HEK293 (cell line): ENCODE results near the gene NAIF1.
A peak's percentile ranks its signal among the peaks of the same experiment; 100 is the strongest.
"Not testable (repeated sequence)": the region's sequence is repeated elsewhere in the genome, so short reads cannot be mapped to it uniquely, and the experiment has no call there.

ENCODE experiments used
- CTCF ChIA-PET: fragments of 350-600 bp; formaldehyde crosslinking; extraction: SDS; loops from one replicate; lab custom pipeline; 2021; ENCODE audit warnings: antibody characterized with exemption; lab: Yijun Ruan, JAX
- POLR2A ChIA-PET: fragments of 300-600 bp; formaldehyde crosslinking; extraction: SDS; loops from one replicate; lab custom pipeline; 2020; ENCODE audit warnings: antibody characterized with exemption, inconsistent platforms; lab: Yijun Ruan, JAX
- H3K27ac ChIP-seq: fragments of 200-500 bp; sonication (Bioruptor generic); 2 replicates; pipeline ENCODE4 v1.5.1; 2014; ENCODE audit warnings: low read depth, low read length, control low read depth, inconsistent platforms; ENCODE audit errors: extremely low read depth
- H3K36me3 ChIP-seq, 2 experiments: fragments of 200-500 bp in 1 of 2; sonication (Bioruptor generic) in 1 of 2; 1 replicate in 1 of 2; 2 replicates in 1 of 2; pipeline ENCODE4 v1.5.1; 2014 to 2017; ENCODE audit warnings: inconsistent platforms in 2 of 2, low read length in 2 of 2; ENCODE audit not compliant: control insufficient read depth in 2 of 2, insufficient read depth in 1 of 2
- H3K4me1 ChIP-seq: fragments of 200-500 bp; sonication (Bioruptor generic); 2 replicates; pipeline ENCODE4 v1.5.1; 2014; ENCODE audit warnings: mild to moderate bottlenecking, low read length, inconsistent platforms; ENCODE audit not compliant: control insufficient read depth, insufficient read depth
- H3K4me3 ChIP-seq: 2 replicates; pipeline ENCODE4 v1.5.1; 2011; ENCODE audit warnings: low read depth, mild to moderate bottlenecking, control low read depth, low read length, moderate library complexity
- H3K9me3 ChIP-seq: fragments of 200-500 bp; sonication (Bioruptor generic); 2 replicates; pipeline ENCODE4 v1.5.1; 2014; ENCODE audit warnings: low read depth, low read length, inconsistent platforms; ENCODE audit not compliant: control insufficient read depth, insufficient read depth
- CTCF ChIP-seq: fragments of 450-650 bp; formaldehyde crosslinking; IDR thresholded peaks from 2 replicates; pipeline ENCODE4 v1.5.1; 2016; ENCODE audit warnings: missing biosample characterization, missing genetic modification characterization
- GFI1B ChIP-seq: fragments of 450-650 bp; formaldehyde crosslinking; IDR thresholded peaks from 2 replicates; pipeline ENCODE4 v1.5.1; 2016; ENCODE audit warnings: missing biosample characterization, missing genetic modification characterization
- GLI4 ChIP-seq: fragments of 450-650 bp; formaldehyde crosslinking; IDR thresholded peaks from 2 replicates; pipeline ENCODE4 v1.5.1; 2016; ENCODE audit warnings: missing biosample characterization, missing genetic modification characterization
- MYNN ChIP-seq: fragments of 450-650 bp; formaldehyde crosslinking; IDR thresholded peaks from 2 replicates; pipeline ENCODE4 v1.5.1; 2016; ENCODE audit warnings: missing biosample characterization, missing genetic modification characterization, borderline replicate concordance
- PRDM2 ChIP-seq: fragments of 450-650 bp; formaldehyde crosslinking; IDR thresholded peaks from 2 replicates; pipeline ENCODE4 v1.5.1; 2016; ENCODE audit warnings: missing biosample characterization, missing genetic modification characterization, borderline replicate concordance
- SALL2 ChIP-seq: fragments of 450-650 bp; formaldehyde crosslinking; IDR thresholded peaks from 2 replicates; pipeline ENCODE4 v1.5.0; 2017; ENCODE audit warnings: missing biosample characterization, mild to moderate bottlenecking, missing genetic modification characterization, borderline replicate concordance
- YY2 ChIP-seq: fragments of 450-650 bp; formaldehyde crosslinking; IDR thresholded peaks from 2 replicates; pipeline ENCODE4 v1.5.1; 2016; ENCODE audit warnings: missing biosample characterization, missing genetic modification characterization
- ZNF114 ChIP-seq: fragments of 450-650 bp; formaldehyde crosslinking; IDR thresholded peaks from 2 replicates; pipeline ENCODE4 v1.5.0; 2017; ENCODE audit warnings: missing biosample characterization, missing genetic modification characterization
- ZNF146 ChIP-seq: fragments of 450-650 bp; formaldehyde crosslinking; IDR thresholded peaks from 2 replicates; pipeline ENCODE4 v1.5.1; 2016; ENCODE audit warnings: missing biosample characterization, missing genetic modification characterization
- ZNF211 ChIP-seq: fragments of 450-650 bp; formaldehyde crosslinking; IDR thresholded peaks from 2 replicates; pipeline ENCODE4 v1.5.1; 2016; ENCODE audit warnings: low read depth, missing biosample characterization, missing genetic modification characterization
- ZNF24 ChIP-seq: fragments of 450-650 bp; formaldehyde crosslinking; IDR thresholded peaks from 2 replicates; pipeline ENCODE4 v1.5.1; 2016; ENCODE audit warnings: missing biosample characterization, missing genetic modification characterization
- ZNF324 ChIP-seq: fragments of 450-650 bp; formaldehyde crosslinking; IDR thresholded peaks from 2 replicates; pipeline ENCODE4 v1.5.1; 2016; ENCODE audit warnings: missing biosample characterization, missing genetic modification characterization
- ZNF350 ChIP-seq: fragments of 450-650 bp; formaldehyde crosslinking; IDR thresholded peaks from 2 replicates; pipeline ENCODE4 v1.5.0; 2017; ENCODE audit warnings: missing biosample characterization, mild to moderate bottlenecking, missing genetic modification characterization
- ZNF362 ChIP-seq: fragments of 450-650 bp; formaldehyde crosslinking; IDR thresholded peaks from 2 replicates; pipeline ENCODE4 v1.5.1; 2016; ENCODE audit warnings: missing biosample characterization, missing genetic modification characterization
- ZNF423 ChIP-seq: fragments of 450-650 bp; formaldehyde crosslinking; IDR thresholded peaks from 2 replicates; pipeline ENCODE4 v1.5.1; 2016; ENCODE audit warnings: missing biosample characterization, missing genetic modification characterization
- ZNF548 ChIP-seq: fragments of 450-650 bp; formaldehyde crosslinking; IDR thresholded peaks from 2 replicates; pipeline ENCODE4 v1.5.1; 2016; ENCODE audit warnings: missing biosample characterization, missing genetic modification characterization
- ZNF555 ChIP-seq: fragments of 450-650 bp; formaldehyde crosslinking; conservative IDR thresholded peaks from 2 replicates; pipeline ENCODE4 v1.5.1; 2017; ENCODE audit warnings: missing biosample characterization, mild to moderate bottlenecking, missing genetic modification characterization, inconsistent platforms
- ZNF623 ChIP-seq: fragments of 450-650 bp; formaldehyde crosslinking; IDR thresholded peaks from 2 replicates; pipeline ENCODE4 v1.5.1; 2016; ENCODE audit warnings: missing biosample characterization, missing genetic modification characterization
- ZNF624 ChIP-seq: fragments of 450-650 bp; formaldehyde crosslinking; IDR thresholded peaks from 2 replicates; pipeline ENCODE4 v1.5.1; 2017; ENCODE audit warnings: missing biosample characterization, missing genetic modification characterization
- ZNF629 ChIP-seq: fragments of 450-650 bp; formaldehyde crosslinking; IDR thresholded peaks from 2 replicates; pipeline ENCODE4 v1.5.1; 2017; ENCODE audit warnings: missing biosample characterization, missing genetic modification characterization
- ZNF654 ChIP-seq: fragments of 450-650 bp; formaldehyde crosslinking; IDR thresholded peaks from 2 replicates; pipeline ENCODE4 v1.5.1; 2016; ENCODE audit warnings: low read depth, missing biosample characterization, missing genetic modification characterization
- ZNF658 ChIP-seq: fragments of 450-650 bp; formaldehyde crosslinking; IDR thresholded peaks from 2 replicates; pipeline ENCODE4; 2016; ENCODE audit warnings: missing biosample characterization, missing genetic modification characterization
- ZNF660 ChIP-seq: fragments of 450-650 bp; IDR thresholded peaks from 2 replicates; pipeline ENCODE4 v1.5.1; 2018; ENCODE audit warnings: missing biosample characterization, mild to moderate bottlenecking, missing genetic modification characterization
- ZNF785 ChIP-seq: fragments of 450-650 bp; formaldehyde crosslinking; IDR thresholded peaks from 2 replicates; pipeline ENCODE4 v1.5.1; 2016; ENCODE audit warnings: missing biosample characterization, missing genetic modification characterization
- ZXDB ChIP-seq: fragments of 450-650 bp; formaldehyde crosslinking; IDR thresholded peaks from 2 replicates; pipeline ENCODE4 v1.5.1; 2016; ENCODE audit warnings: missing biosample characterization, missing genetic modification characterization

Gene NAIF1

GRCh38 chr9:128024761-128025308 lies 42.3 kb downstream of the NAIF1 start:
- no peaks in the 10 kb centered on the region for H3K9me3 ChIP-seq
- H3K4me1 ChIP-seq = no peaks in the 10 kb centered on the region
- peak; percentile 50; the same call in 1 of the 2 replicates for TF ChIP-seq ZNF362 (tag by site-specific recombination)
- TF ChIP-seq ZNF629 (tag by site-specific recombination) = no peak
- TF ChIP-seq ZNF114 (tag by site-specific recombination) = no peak
- no peak for TF ChIP-seq GLI4 (tag by site-specific recombination)
- no peak for TF ChIP-seq GFI1B (tag by site-specific recombination)
- no peak for TF ChIP-seq ZNF658
- no peak for TF ChIP-seq ZNF660 (tag by site-specific recombination)
- no peak for TF ChIP-seq SALL2
- no peak for TF ChIP-seq ZNF548
- H3K4me3 ChIP-seq = no peak overlapping the region
- no peaks in the 10 kb centered on the region for H3K36me3 ChIP-seq
- POLR2A ChIA-PET = interaction anchor here (1.0 kb wide), 1 partner anchor 44 kb away, joined by 3 read pairs; the partner anchor contains the start of gene EEIG1
- CTCF ChIA-PET = interaction anchor here (0.7 to 3.4 kb wide), 6 partner anchors 10 to 254 kb away, joined by 4 to 28 read pairs (median 6); no protein-coding TSS in a partner anchor
- no peak overlapping the region for H3K27ac ChIP-seq

GRCh38 chr9:128023671-128024070 lies 43.4 kb downstream of the NAIF1 start:
- POLR2A ChIA-PET, H3K4me1 ChIP-seq, H3K27ac ChIP-seq, H3K4me3 ChIP-seq, H3K9me3 ChIP-seq, H3K36me3 ChIP-seq: not testable (repeated sequence)
- CTCF ChIA-PET = interaction anchor here (0.7 to 2.1 kb wide), 4 partner anchors 16 to 81 kb away, joined by 3 to 8 read pairs (median 5); no protein-coding TSS in a partner anchor

- Histone ChIP-seq H3K36me3 (no peaks in the 10 kb centered on the region), H3K4me3 (no peak overlapping the region), H3K4me1 (no peaks in the 10 kb centered on the region), H3K27ac (no peak overlapping the region), H3K9me3 (no peaks in the 10 kb centered on the region)
- ChIA-PET POLR2A (no interaction called here), CTCF (no interaction called here)
- TF ChIP-seq ZNF555 (tag by site-specific recombination) = no peak
- no peak for TF ChIP-seq ZNF211 (tag by site-specific recombination)
- no peak for TF ChIP-seq ZNF350 (tag by site-specific recombination)
- no peak for TF ChIP-seq YY2 (tag by site-specific recombination)
- no peak for TF ChIP-seq ZNF654 (tag by site-specific recombination)
- no peak for TF ChIP-seq ZNF785 (tag by site-specific recombination)
- TF ChIP-seq PRDM2 (tag by site-specific recombination) = no peak
- no peak for TF ChIP-seq ZXDB (tag by site-specific recombination)
- TF ChIP-seq CTCF (tag by site-specific recombination) = no peak
- no peak for TF ChIP-seq ZNF623
- TF ChIP-seq ZNF146 (tag by site-specific recombination) = no peak
- no peak for TF ChIP-seq ZNF24 (tag by site-specific recombination)
- TF ChIP-seq ZNF624 (tag by site-specific recombination) = no peak
- TF ChIP-seq ZNF324 (tag by site-specific recombination) = no peak
- TF ChIP-seq MYNN (tag by site-specific recombination) = no peak
- no peak for TF ChIP-seq ZNF423 (tag by site-specific recombination)
Measured at GRCh38 chr9:128022886-128023285, 44.2 kb downstream of the NAIF1 start.
